Measurements from ENCODE around the gene MS4A6A. TPM values are rescaled to one million over a fixed set of nuclear protein-coding genes. Genes with fewer than 3 reads are reported as not detected.

MS4A6A gene
- total RNA-seq, 1 experiment from 2014 or later: not detected

GRCh38 chr11:60161107-60161506 lies 21.8 kb downstream of the MS4A6A start:
- TF ChIP-seq CTCF (conservative IDR thresholded peaks at IDR 0.05): no peak
- Histone ChIP-seq H2BK20ac (ENCODE audit: low read depth, low read length, poor library complexity, severe bottlenecking) (no peak overlapping the region), H3K4me2 (ENCODE audit: insufficient read depth, insufficient read length, low read length) (no peak overlapping the region), H2BK15ac (ENCODE audit: low read depth, low read length) (no peak overlapping the region), H3K18ac (ENCODE audit: insufficient read length, low read depth, low read length) (no peak overlapping the region), H3T11ph (ENCODE audit: low read length) (no peak overlapping the region), H2BK12ac (ENCODE audit: insufficient read length, low read depth, low read length) (no peak overlapping the region), H2AFZ (ENCODE audit: low read length) (no peak overlapping the region), H2BK5ac (ENCODE audit: insufficient read length, low read length) (no peak overlapping the region), H4K91ac (ENCODE audit: insufficient read length, low read depth, low read length) (no peak overlapping the region), H4K20me1 (ENCODE audit: control insufficient read depth, insufficient read depth, insufficient read length) (no peaks in the 10 kb centered on the region), H3K23ac (ENCODE audit: insufficient read length, low read depth, low read length) (no peak overlapping the region), H4K8ac (replicated peaks; ENCODE audit: insufficient read length, low read depth, low read length) (no peak overlapping the region), H3K23me2 (ENCODE audit: insufficient read length, low read depth, low read length, poor library complexity, severe bottlenecking) (no peaks in the 10 kb centered on the region), H3K14ac (ENCODE audit: insufficient read depth, low read length) (no peak overlapping the region), H3K27me3 (ENCODE audit: insufficient read depth, low read length) (no peaks in the 10 kb centered on the region), H3K79me2 (ENCODE audit: insufficient read depth, low read length) (no peaks in the 10 kb centered on the region), H3K79me1 (ENCODE audit: insufficient read depth, low read depth, low read length, poor library complexity, severe bottlenecking) (no peaks in the 10 kb centered on the region), H2BK120ac (ENCODE audit: low read depth, low read length, poor library complexity, severe bottlenecking) (no peak overlapping the region), H3K27ac (ENCODE audit: insufficient read length, low read depth, low read length) (no peak overlapping the region), H4K5ac (ENCODE audit: insufficient read length, low read depth, low read length) (no peak overlapping the region), H2AK5ac (ENCODE audit: insufficient read length, low read length) (no peak overlapping the region), H3K56ac (ENCODE audit: insufficient read length, low read depth, low read length) (no peak overlapping the region), H3K9ac (ENCODE audit: extremely low read depth, insufficient read length, low read length) (no peak overlapping the region), H3K4me1 (ENCODE audit: insufficient read depth, low read length) (no peaks in the 10 kb centered on the region), H3K4ac (ENCODE audit: low read depth, low read length) (no peak overlapping the region), H3K9me3 (ENCODE audit: control insufficient read depth, low read depth, low read length) (no peaks in the 10 kb centered on the region)
- no peak for DNase-seq
- Mint-ChIP-seq H3K4me3 (no peak overlapping the region), H3K27ac (no peak overlapping the region), H3K27me3 (ENCODE audit: low read depth) (no peaks in the 10 kb centered on the region), H3K4me1 (no peaks in the 10 kb centered on the region), H3K9me3 (peaks cover 13% of the 10 kb centered on the region in 2 experiments; a peak in 3 of 5 replicates), H3K36me3 (ENCODE audit: insufficient read depth in 1 of 3, low read depth in 3 of 3) (peaks cover 0 to 6% (median 2%) of the 10 kb centered on the region in 3 experiments; a peak in 2 of 7 replicates)
- no CpG with 5 or more reads among the region's 2 CpGs for WGBS (ENCODE audit: extremely low coverage, insufficient read length, low lambda C conversion rate)
